Sigmoid colon (tissue), 4 donors: Measurements from ENCODE around the gene DDN.

Source experiments
- POLR2A ChIP-seq, 2 donors: fragments of 450-650 bp; IDR thresholded peaks; one replicate each; pipeline ENCODE4 v1.6.1; 2016; ENCODE audit warnings: antibody characterized with exemption in 2 of 2, mild to moderate bottlenecking in 2 of 2, moderate library complexity in 2 of 2
- POLR2AphosphoS5 ChIP-seq, 4 donors: sonication (generic); formaldehyde crosslinking; IDR thresholded peaks; one replicate each; pipeline ENCODE4 v1.6.1; 2017; ENCODE audit warnings: antibody characterized with exemption in 4 of 4
- TF ChIP-seq, protein P1 (sequence below), 4 experiments: fragments of 450-650 bp in 3 of 4; fragments of 200-600 bp in 1 of 4; IDR thresholded peaks; one replicate each; pipeline ENCODE4 v1.5.1; 2016 to 2019; ENCODE audit warnings: antibody characterized with exemption in 4 of 4, mild to moderate bottlenecking in 3 of 4, moderate library complexity in 2 of 4

DNA sequence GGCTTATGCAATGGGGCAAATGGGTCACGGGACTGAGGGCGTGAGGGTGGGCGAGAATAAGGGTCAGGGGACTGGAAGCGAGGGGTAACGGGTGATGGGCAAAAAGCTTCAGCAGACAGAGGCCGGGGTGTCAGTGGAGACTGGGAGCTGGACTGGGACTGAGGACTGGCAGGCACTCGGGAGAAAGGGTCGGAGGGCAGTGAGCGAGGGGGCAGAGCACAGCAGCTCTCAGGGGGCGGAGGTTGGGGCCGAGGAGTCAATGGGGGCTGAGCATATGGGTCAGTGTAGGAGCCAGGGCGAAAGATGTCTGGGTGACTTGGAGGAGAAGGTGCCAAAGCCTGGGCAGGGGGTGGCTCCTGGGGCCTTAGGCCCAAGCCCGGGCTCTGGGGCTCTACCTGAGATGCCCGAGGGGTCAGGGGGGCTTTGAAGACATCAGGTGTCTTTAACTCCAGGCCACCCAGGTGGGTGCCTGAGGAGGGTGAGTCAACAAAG lies 41.2 kb upstream of the DDN start:
- TF ChIP-seq, protein P1, sequence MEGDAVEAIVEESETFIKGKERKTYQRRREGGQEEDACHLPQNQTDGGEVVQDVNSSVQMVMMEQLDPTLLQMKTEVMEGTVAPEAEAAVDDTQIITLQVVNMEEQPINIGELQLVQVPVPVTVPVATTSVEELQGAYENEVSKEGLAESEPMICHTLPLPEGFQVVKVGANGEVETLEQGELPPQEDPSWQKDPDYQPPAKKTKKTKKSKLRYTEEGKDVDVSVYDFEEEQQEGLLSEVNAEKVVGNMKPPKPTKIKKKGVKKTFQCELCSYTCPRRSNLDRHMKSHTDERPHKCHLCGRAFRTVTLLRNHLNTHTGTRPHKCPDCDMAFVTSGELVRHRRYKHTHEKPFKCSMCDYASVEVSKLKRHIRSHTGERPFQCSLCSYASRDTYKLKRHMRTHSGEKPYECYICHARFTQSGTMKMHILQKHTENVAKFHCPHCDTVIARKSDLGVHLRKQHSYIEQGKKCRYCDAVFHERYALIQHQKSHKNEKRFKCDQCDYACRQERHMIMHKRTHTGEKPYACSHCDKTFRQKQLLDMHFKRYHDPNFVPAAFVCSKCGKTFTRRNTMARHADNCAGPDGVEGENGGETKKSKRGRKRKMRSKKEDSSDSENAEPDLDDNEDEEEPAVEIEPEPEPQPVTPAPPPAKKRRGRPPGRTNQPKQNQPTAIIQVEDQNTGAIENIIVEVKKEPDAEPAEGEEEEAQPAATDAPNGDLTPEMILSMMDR (IDR thresholded peaks at IDR 0.05): no peak
- no peak for TF ChIP-seq POLR2A (IDR thresholded peaks at IDR 0.05)
- TF ChIP-seq POLR2AphosphoS5 (IDR thresholded peaks at IDR 0.05): no peak
